BLaER1 (cell line): Measurements from ENCODE around the gene RPS8.
"Not testable (repeated sequence)": the region's sequence is repeated elsewhere in the genome, so short reads cannot be mapped to it uniquely, and the experiment has no call there.

Experiments
- H3K27ac ChIP-seq: shearing (Covaris generic); formaldehyde crosslinking; 2 replicates; pipeline ENCODE4 v1.8.1; 2022
- H3K27me3 ChIP-seq: shearing (Covaris generic); formaldehyde crosslinking; 2 replicates; pipeline ENCODE4 v1.8.1; 2022
- H3K36me3 ChIP-seq: shearing (Covaris generic); formaldehyde crosslinking; 2 replicates; pipeline ENCODE4 v1.8.1; 2022
- H3K4me1 ChIP-seq: shearing (Covaris generic); formaldehyde crosslinking; 2 replicates; pipeline ENCODE4 v1.8.1; 2022
- H3K4me2 ChIP-seq: shearing (Covaris generic); formaldehyde crosslinking; 2 replicates; pipeline ENCODE4 v1.8.1; 2022
- H3K4me3 ChIP-seq: shearing (Covaris generic); formaldehyde crosslinking; 2 replicates; pipeline ENCODE4 v1.8.1; 2022
- H3K9ac ChIP-seq: shearing (Covaris generic); formaldehyde crosslinking; 2 replicates; pipeline ENCODE4 v1.8.1; 2022
- H3K9me3 ChIP-seq: shearing (Covaris generic); formaldehyde crosslinking; 2 replicates; pipeline ENCODE4 v1.8.1; 2022
- H4K20me1 ChIP-seq: shearing (Covaris generic); formaldehyde crosslinking; 2 replicates; pipeline ENCODE4 v1.8.1; 2022
- Cebpa-rat ChIP-seq: shearing (Covaris generic); IDR thresholded peaks from 2 replicates; pipeline ENCODE4 v1.8.1; 2022

RPS8 gene

GRCh38 chr1:44787506-44787905 is 12.2 kb downstream of the RPS8 start:
- Histone ChIP-seq H3K4me1 (peaks cover 44% of the 10 kb centered on the region), H3K27ac (peak overlapping the region; percentile 53; the same call in 1 of the 2 replicates), H3K9me3 (no peaks in the 10 kb centered on the region), H3K9ac (no peak overlapping the region), H3K4me3 (no peak overlapping the region), H3K4me2 (no peak overlapping the region), H3K36me3 (no peaks in the 10 kb centered on the region), H3K27me3 (no peaks in the 10 kb centered on the region), H4K20me1 (no peaks in the 10 kb centered on the region)
- no peak for TF ChIP-seq Cebpa-rat

GRCh38 chr1:44788120-44788860 is 12.9 kb downstream of the RPS8 start, which contains the start of gene BEST4:
TSS of gene BEST4 (minus strand) at chr1:44788170. CDS start at chr1:44787705, 465 bp downstream.
- Histone ChIP-seq H3K9ac (no peak within 1 kb of the TSS), H3K4me2 (0 out of 2 replicates have a peak within 1 kb of the TSS, but pooled peaks have one; percentile 91), H3K4me3 (no peak within 1 kb of the TSS), H3K36me3 (no peaks in the 10 kb centered on the region), H3K27me3 (no peaks in the 10 kb centered on the region), H3K9me3 (no peaks in the 10 kb centered on the region), H3K4me1 (peaks cover 36% of the 10 kb centered on the region), H3K27ac (peak within 1 kb of the TSS; percentile 81; the same call in 1 of the 2 replicates), H4K20me1 (no peaks in the 10 kb centered on the region)
- TF ChIP-seq Cebpa-rat, result no peak

DNA sequence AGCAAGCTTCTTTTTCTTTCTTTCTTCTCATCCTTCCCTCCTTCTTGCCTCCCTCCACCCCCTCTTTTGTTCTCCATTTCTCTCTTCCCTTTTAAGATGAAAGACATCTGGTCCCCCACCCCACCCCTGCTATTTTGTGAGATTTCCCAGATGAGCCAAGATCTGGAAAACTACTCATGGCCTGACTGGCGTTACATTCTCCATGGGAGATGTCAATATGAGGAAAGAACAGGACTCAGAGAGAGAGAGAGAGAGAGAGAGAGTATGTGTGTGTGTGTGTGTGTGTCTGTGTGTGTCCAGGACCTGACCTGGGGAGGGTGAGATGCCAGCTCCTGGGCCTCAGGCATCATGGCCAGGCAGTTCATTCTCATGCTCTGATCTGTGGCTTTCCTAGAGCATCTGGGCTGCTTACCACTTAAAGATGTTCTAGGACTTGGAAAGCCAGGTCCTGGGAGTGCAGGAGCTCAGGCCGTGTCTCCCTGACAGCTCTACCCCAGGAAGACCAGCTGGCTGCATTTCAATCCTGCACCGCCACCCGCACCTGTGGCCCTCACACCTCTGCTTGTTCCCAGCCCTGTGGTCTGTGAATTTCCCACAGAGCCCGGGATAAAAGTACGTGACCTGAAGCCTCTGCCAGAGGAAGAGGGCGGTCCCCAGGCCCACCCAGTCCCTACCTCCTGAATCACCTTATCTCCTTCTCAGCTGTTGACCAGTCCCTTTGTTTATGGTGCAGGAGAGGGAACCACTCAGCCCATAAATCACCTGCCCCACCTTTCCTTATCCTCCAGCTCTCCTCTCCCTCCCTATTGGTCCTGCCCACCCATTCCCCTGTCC is 15.8 kb downstream of the RPS8 start:
- no peak for TF ChIP-seq Cebpa-rat
- no peaks in the 10 kb centered on the region for H3K9me3 ChIP-seq

GRCh38 chr1:44792736-44793502 is 17.6 kb downstream of the RPS8 start:
- no peak overlapping the region for H3K4me2 ChIP-seq
- no peak overlapping the region for H3K9ac ChIP-seq
- H3K9me3 ChIP-seq, result no peaks in the 10 kb centered on the region
- no peak for TF ChIP-seq Cebpa-rat
- 0 out of 2 replicates have a peak overlapping the region, but pooled peaks have one; percentile 44 for H3K27ac ChIP-seq
- no peaks in the 10 kb centered on the region for H4K20me1 ChIP-seq
- no peaks in the 10 kb centered on the region for H3K4me1 ChIP-seq
- no peaks in the 10 kb centered on the region for H3K36me3 ChIP-seq
- H3K4me3 ChIP-seq, result no peak overlapping the region
- H3K27me3 ChIP-seq, result no peaks in the 10 kb centered on the region

More for the DNA sequence above, 15.8 kb downstream of the RPS8 start:
- Histone ChIP-seq H3K36me3 (no peaks in the 10 kb centered on the region), H3K9ac (no peak overlapping the region), H3K27me3 (no peaks in the 10 kb centered on the region), H3K4me2 (no peak overlapping the region), H4K20me1 (no peaks in the 10 kb centered on the region), H3K27ac (no peak overlapping the region), H3K4me1 (peaks cover 9% of the 10 kb centered on the region), H3K4me3 (no peak overlapping the region)

DNA sequence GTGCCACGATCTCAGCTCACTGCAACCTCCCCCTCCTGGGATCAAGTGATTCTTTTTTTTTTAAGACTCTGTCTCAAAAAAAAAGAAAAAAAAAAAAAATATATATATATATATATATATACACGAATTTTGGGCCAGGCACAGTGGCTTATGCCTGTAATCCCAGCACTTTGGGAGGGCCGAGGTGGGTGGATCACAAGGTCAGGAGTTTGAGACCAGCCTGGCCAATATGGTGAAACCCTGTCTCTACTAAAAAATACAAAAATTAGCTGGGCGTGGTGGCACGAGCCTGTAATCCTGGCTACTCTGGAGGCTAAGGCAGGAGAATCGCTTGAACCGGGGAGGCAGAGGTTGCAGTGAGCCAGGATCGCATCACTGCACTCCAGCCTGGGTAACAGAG is 22.5 kb downstream of the RPS8 start:
- Histone ChIP-seq H3K36me3 (peaks cover 12% of the 10 kb centered on the region), H3K4me1 (peaks cover 34% of the 10 kb centered on the region)
- H3K27ac ChIP-seq, H3K9ac ChIP-seq, H4K20me1 ChIP-seq, H3K9me3 ChIP-seq, H3K4me3 ChIP-seq, H3K27me3 ChIP-seq, H3K4me2 ChIP-seq: not testable (repeated sequence)

DNA sequence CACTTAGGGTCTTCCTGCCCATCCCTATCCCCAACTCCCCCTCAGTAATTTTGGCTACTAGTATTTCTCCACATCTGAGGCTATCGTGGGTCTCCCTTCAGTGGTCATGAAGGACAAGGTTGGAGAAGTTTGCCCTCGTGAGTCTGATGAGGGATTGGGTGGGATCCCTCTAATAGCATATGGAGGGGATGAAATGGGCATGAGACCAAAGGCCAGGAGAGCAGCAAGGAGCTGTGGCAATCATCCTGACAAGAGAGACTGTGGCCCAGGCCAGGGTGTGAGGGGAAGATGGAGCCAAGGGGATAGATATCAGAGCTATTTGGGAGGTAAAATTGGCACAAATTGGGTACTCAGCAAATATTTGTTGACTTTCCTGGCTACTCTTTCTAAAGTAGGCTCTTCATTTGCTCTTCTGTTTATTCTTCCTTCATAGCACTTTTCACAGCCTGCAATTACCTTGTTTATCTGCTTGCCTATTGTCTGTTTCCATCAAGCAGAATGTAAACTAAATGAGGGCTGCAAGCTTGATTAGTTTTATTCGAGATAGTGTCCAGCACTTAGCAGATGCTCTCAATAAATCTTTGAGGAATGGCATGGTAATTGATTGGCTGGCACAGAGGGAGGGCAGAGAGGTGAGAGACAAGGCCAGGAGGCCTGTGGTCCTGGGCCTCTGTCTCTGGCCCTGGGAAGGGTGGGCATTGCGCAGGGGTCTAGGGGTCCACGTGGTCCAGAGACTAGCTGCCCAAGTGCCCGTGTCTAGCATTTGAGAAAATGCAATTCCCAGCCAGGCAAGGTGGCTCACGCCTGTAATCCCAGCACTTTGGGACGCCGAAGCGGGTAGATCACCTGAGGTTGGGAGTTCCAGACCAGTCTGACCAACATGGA is 23.4 kb downstream of the RPS8 start:
- Histone ChIP-seq H3K9ac (peak overlapping the region; percentile 94; the same call in 1 of the 2 replicates), H3K27ac (peak overlapping the region; percentile 93), H3K4me1 (peaks cover 42% of the 10 kb centered on the region), H3K4me2 (peak overlapping the region; percentile 81), H3K9me3 (no peaks in the 10 kb centered on the region), H3K4me3 (no peak overlapping the region), H4K20me1 (no peaks in the 10 kb centered on the region), H3K36me3 (peaks cover 20% of the 10 kb centered on the region), H3K27me3 (no peaks in the 10 kb centered on the region)
- no peak for TF ChIP-seq Cebpa-rat

DNA sequence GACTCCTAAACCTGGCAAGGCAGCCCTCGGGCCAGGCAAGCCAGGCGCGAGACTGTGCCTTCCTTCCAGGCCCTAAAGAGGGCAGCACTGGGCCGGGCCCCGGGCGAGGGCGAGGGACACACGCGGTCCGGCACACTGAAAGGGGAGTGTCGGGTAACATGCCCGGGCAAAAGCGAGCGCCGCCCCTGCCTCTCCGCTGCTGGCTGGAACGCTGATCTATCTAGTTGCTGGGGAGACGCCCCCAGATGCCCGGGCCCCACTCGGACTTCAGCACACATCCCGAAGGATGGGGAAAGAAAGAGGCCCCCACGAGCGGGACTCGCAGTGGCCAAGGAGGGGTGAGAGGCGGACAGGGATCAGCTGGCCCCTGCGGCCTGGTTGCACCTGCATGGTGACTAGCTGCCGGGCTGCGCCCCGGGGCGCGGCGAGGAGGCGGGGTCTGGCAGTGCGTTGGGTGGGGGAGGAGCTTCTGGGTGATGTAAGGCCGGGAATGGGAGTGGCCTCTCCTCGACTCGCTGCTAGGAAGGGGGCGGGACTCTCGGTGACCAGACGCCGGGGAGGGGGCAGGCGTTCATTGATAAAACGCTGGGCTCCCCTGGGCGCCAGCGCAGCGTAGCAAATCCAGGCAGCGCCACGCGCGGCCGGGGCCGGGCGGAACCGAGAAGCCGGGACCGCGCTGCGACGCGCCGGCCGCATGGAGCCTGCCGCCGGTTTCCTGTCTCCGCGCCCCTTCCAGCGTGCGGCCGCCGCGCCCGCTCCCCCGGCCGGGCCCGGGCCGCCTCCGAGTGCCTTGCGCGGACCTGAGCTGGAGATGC is 24.6 kb downstream of the RPS8 start, which contains the start of gene PLK3:
TSS of gene PLK3 (plus strand) at position 608 of the 815 bp plus-strand sequence. CDS start at position 695, 87 bp downstream.
- Histone ChIP-seq H3K4me1 (peaks cover 42% of the 10 kb centered on the region), H4K20me1 (no peaks in the 10 kb centered on the region), H3K9me3 (no peaks in the 10 kb centered on the region), H3K36me3 (peaks cover 32% of the 10 kb centered on the region), H3K4me3 (peak within 1 kb of the TSS; percentile 91), H3K4me2 (peak within 1 kb of the TSS; percentile 81), H3K27ac (peak within 1 kb of the TSS; percentile 93), H3K27me3 (no peaks in the 10 kb centered on the region), H3K9ac (peak within 1 kb of the TSS; percentile 94)
- peak; percentile 23; the same call in 1 of the 2 replicates for TF ChIP-seq Cebpa-rat
